Mesendoderm (in vitro differentiated cells): Measurements from ENCODE around the gene TTC24.

ENCODE experiments used
- DNase-seq: peaks from one replicate; pipeline ENCODE4 v3.0.0; 2013
- H2AK5ac ChIP-seq: 2 replicates; pipeline ENCODE4 v1.6.1; 2013; ENCODE audit warnings: low read length, inconsistent platforms
- H2BK120ac ChIP-seq: 2 replicates; pipeline ENCODE4 v1.6.1; 2013; ENCODE audit warnings: low read depth, mild to moderate bottlenecking, low read length, moderate library complexity, mixed read lengths
- H2BK15ac ChIP-seq: replicated peaks from 2 replicates; pipeline ENCODE4 v1.6.1; 2013; ENCODE audit warnings: low read depth, mild to moderate bottlenecking, moderate library complexity
- H2BK5ac ChIP-seq: 2 replicates; pipeline ENCODE4 v1.6.1; 2013; ENCODE audit warnings: low read length, inconsistent platforms
- H3K18ac ChIP-seq: 2 replicates; pipeline ENCODE4 v1.6.1; 2013; ENCODE audit warnings: mild to moderate bottlenecking, low read length, mixed read lengths
- H3K23ac ChIP-seq: one replicate; pipeline ENCODE4 v1.6.1; 2013; ENCODE audit warnings: low read length
- H3K27ac ChIP-seq: 2 replicates; pipeline ENCODE4 v1.5.1; 2013; ENCODE audit warnings: low read depth, mild to moderate bottlenecking, inconsistent platforms, low read length, moderate library complexity
- H3K27me3 ChIP-seq: 2 replicates; pipeline ENCODE4 v1.6.1; 2013; ENCODE audit warnings: low read length, control low read depth, mild to moderate bottlenecking, inconsistent platforms; ENCODE audit not compliant: insufficient read depth, poor library complexity
- H3K36me3 ChIP-seq: 2 replicates; pipeline ENCODE4 v1.6.1; 2013; ENCODE audit warnings: low read length, inconsistent platforms; ENCODE audit not compliant: control insufficient read depth, insufficient read depth
- H3K4ac ChIP-seq: one replicate; pipeline ENCODE4 v1.6.1; 2013; ENCODE audit warnings: low read depth, mild to moderate bottlenecking, low read length, moderate library complexity
- H3K4me1 ChIP-seq: 2 replicates; pipeline ENCODE4 v1.6.1; 2013; ENCODE audit warnings: low read depth, low read length, inconsistent platforms; ENCODE audit not compliant: control insufficient read depth
- H3K4me2 ChIP-seq: 2 replicates; pipeline ENCODE4 v1.6.1; 2013; ENCODE audit warnings: low read length
- H3K4me3 ChIP-seq: 2 replicates; pipeline ENCODE4 v1.5.1; 2013; ENCODE audit warnings: mild to moderate bottlenecking, low read length
- H3K56ac ChIP-seq: one replicate; pipeline ENCODE4 v1.6.1; 2013; ENCODE audit warnings: low read length
- H3K79me1 ChIP-seq: 2 replicates; pipeline ENCODE4 v1.6.1; 2013; ENCODE audit warnings: low read length, inconsistent platforms
- H3K79me2 ChIP-seq: 2 replicates; pipeline ENCODE4 v1.6.1; 2013; ENCODE audit warnings: mild to moderate bottlenecking, low read length; ENCODE audit not compliant: control insufficient read depth, insufficient read depth
- H3K9ac ChIP-seq: 2 replicates; pipeline ENCODE4 v1.6.1; 2013; ENCODE audit warnings: low read length, inconsistent platforms
- H4K5ac ChIP-seq: one replicate; pipeline ENCODE4 v1.6.1; 2013; ENCODE audit warnings: low read length
- H4K8ac ChIP-seq: one replicate; pipeline ENCODE4 v1.6.1; 2013; ENCODE audit warnings: low read depth, mild to moderate bottlenecking, control low read depth, low read length, moderate library complexity
- WGBS: extraction: QIAGEN DNeasy Blood & Tissue Kit; methylation state at CpG from one replicate; pipeline ENCODE4 v1.1.7; 2013; ENCODE audit warnings: low lambda C conversion rate, missing lambda C conversion rate; ENCODE audit not compliant: insufficient coverage; ENCODE audit errors: extremely low coverage; 5-methylcytosine and 5-hydroxymethylcytosine counted together

TTC24 gene

GRCh38 chr1:156537027-156537426, 42.5 kb upstream of the TTC24 start:
- H3K4me3 ChIP-seq, result no peak overlapping the region
- no peak for DNase-seq

GRCh38 chr1:156538711-156539440, 40.6 kb upstream of the TTC24 start:
- Histone ChIP-seq H3K23ac (no peak overlapping the region), H4K8ac (no peak overlapping the region), H3K79me1 (no peaks in the 10 kb centered on the region), H2BK5ac (peak overlapping the region; percentile 39), H4K5ac (no peak overlapping the region), H3K4me1 (peaks cover 5% of the 10 kb centered on the region), H2BK15ac (no peak overlapping the region), H3K18ac (no peak overlapping the region), H2BK120ac (no peak overlapping the region), H3K79me2 (no peaks in the 10 kb centered on the region), H3K36me3 (peaks cover 10% of the 10 kb centered on the region), H3K27me3 (no peaks in the 10 kb centered on the region), H3K56ac (no peak overlapping the region), H3K4me2 (no peak overlapping the region), H3K9ac (no peak overlapping the region), H3K27ac (peak overlapping the region; percentile 51), H3K4ac (no peak overlapping the region), H2AK5ac (no peak overlapping the region), H3K4me3 (no peak overlapping the region)
- WGBS, result no CpG with 5 or more reads among the region's 10 CpGs
- peak; percentile 93 for DNase-seq

More at GRCh38 chr1:156537027-156537426, 42.5 kb upstream of the TTC24 start:
- no peak overlapping the region for H4K8ac ChIP-seq
- no peak overlapping the region for H2BK15ac ChIP-seq
- H3K27ac ChIP-seq, result no peak overlapping the region
- H3K27me3 ChIP-seq, result no peaks in the 10 kb centered on the region
- no peak overlapping the region for H2BK5ac ChIP-seq
- H3K9ac ChIP-seq, result no peak overlapping the region
- no CpG with 5 or more reads among the region's 9 CpGs for WGBS
- no peaks in the 10 kb centered on the region for H3K79me2 ChIP-seq
- no peak overlapping the region for H4K5ac ChIP-seq
- no peak overlapping the region for H2AK5ac ChIP-seq
- no peak overlapping the region for H3K56ac ChIP-seq
- H3K79me1 ChIP-seq, result no peaks in the 10 kb centered on the region
- H2BK120ac ChIP-seq, result no peak overlapping the region
- no peak overlapping the region for H3K18ac ChIP-seq
- H3K4ac ChIP-seq, result no peak overlapping the region
- peaks cover 13% of the 10 kb centered on the region for H3K36me3 ChIP-seq
- no peak overlapping the region for H3K4me2 ChIP-seq
- peaks cover 5% of the 10 kb centered on the region for H3K4me1 ChIP-seq
- H3K23ac ChIP-seq, result no peak overlapping the region

- H2BK15ac ChIP-seq, result no peak overlapping the region
- H3K27me3 ChIP-seq, result no peaks in the 10 kb centered on the region
- no peaks in the 10 kb centered on the region for H3K79me2 ChIP-seq
- no peak overlapping the region for H2AK5ac ChIP-seq
- no peak overlapping the region for H3K4ac ChIP-seq
- no peak overlapping the region for H3K4me3 ChIP-seq
- H3K27ac ChIP-seq, result no peak overlapping the region
- no peak overlapping the region for H3K56ac ChIP-seq
- H3K36me3 ChIP-seq, result peaks cover 10% of the 10 kb centered on the region
- H3K4me1 ChIP-seq, result peaks cover 5% of the 10 kb centered on the region
- no peak overlapping the region for H2BK5ac ChIP-seq
- no peak overlapping the region for H3K23ac ChIP-seq
- no peak overlapping the region for H4K8ac ChIP-seq
- H3K79me1 ChIP-seq, result no peaks in the 10 kb centered on the region
- H4K5ac ChIP-seq, result no peak overlapping the region
- H2BK120ac ChIP-seq, result no peak overlapping the region
- H3K4me2 ChIP-seq, result no peak overlapping the region
- no peak overlapping the region for H3K18ac ChIP-seq
- H3K9ac ChIP-seq, result no peak overlapping the region
- DNase-seq, result no peak
- WGBS, result no CpG with 5 or more reads among the region's 4 CpGs
Observed at GRCh38 chr1:156539818-156540355, 39.6 kb upstream of the TTC24 start.

- Histone ChIP-seq H3K79me2 (no peaks in the 10 kb centered on the region), H3K79me1 (no peaks in the 10 kb centered on the region), H3K9ac (no peak overlapping the region), H3K4me1 (peaks cover 5% of the 10 kb centered on the region), H2BK120ac (no peak overlapping the region), H3K36me3 (peaks cover 10% of the 10 kb centered on the region), H4K5ac (no peak overlapping the region), H3K18ac (no peak overlapping the region), H2BK5ac (no peak overlapping the region), H3K23ac (no peak overlapping the region), H2BK15ac (no peak overlapping the region), H3K27ac (no peak overlapping the region), H4K8ac (no peak overlapping the region), H3K4me3 (no peak overlapping the region), H3K27me3 (no peaks in the 10 kb centered on the region), H2AK5ac (no peak overlapping the region), H3K4me2 (no peak overlapping the region), H3K56ac (no peak overlapping the region), H3K4ac (no peak overlapping the region)
- DNase-seq, result no peak
- no CpG with 5 or more reads among the region's 2 CpGs for WGBS
Observed at GRCh38 chr1:156540955-156541354, 38.6 kb upstream of the TTC24 start.

GRCh38 chr1:156543066-156543465, 36.5 kb upstream of the TTC24 start:
- H3K18ac ChIP-seq, result no peak overlapping the region
- no peak overlapping the region for H3K4me3 ChIP-seq
- DNase-seq, result no peak
- no peak overlapping the region for H3K23ac ChIP-seq
- no CpG with 5 or more reads among the region's 1 CpG for WGBS
- H3K27ac ChIP-seq, result no peak overlapping the region
- peaks cover 11% of the 10 kb centered on the region for H3K36me3 ChIP-seq
- peaks cover 5% of the 10 kb centered on the region for H3K4me1 ChIP-seq
- H2AK5ac ChIP-seq, result no peak overlapping the region
- H3K4ac ChIP-seq, result no peak overlapping the region
- H3K56ac ChIP-seq, result no peak overlapping the region
- no peak overlapping the region for H3K9ac ChIP-seq
- no peak overlapping the region for H4K5ac ChIP-seq
- H2BK120ac ChIP-seq, result no peak overlapping the region
- H3K27me3 ChIP-seq, result no peaks in the 10 kb centered on the region
- H3K79me2 ChIP-seq, result no peaks in the 10 kb centered on the region
- no peak overlapping the region for H2BK5ac ChIP-seq
- no peak overlapping the region for H2BK15ac ChIP-seq
- H3K4me2 ChIP-seq, result no peak overlapping the region
- no peaks in the 10 kb centered on the region for H3K79me1 ChIP-seq
- no peak overlapping the region for H4K8ac ChIP-seq
